Right lobe of liver (tissue), 4 donors: Measurements from ENCODE around the gene ST8SIA4.

ENCODE experiments used
- CTCF ChIP-seq, 4 donors: fragments of 200-600 bp in 3 of 4; fragments of 450-650 bp in 1 of 4; IDR thresholded peaks; one replicate each; pipeline versions ENCODE4 v1.5.1 to v1.8.0; 2016 to 2022; ENCODE audit warnings: antibody characterized with exemption in 4 of 4, mild to moderate bottlenecking in 2 of 4
- POLR2A ChIP-seq: fragments of 450-650 bp; IDR thresholded peaks from one replicate; pipeline ENCODE4 v1.6.1; 2017; ENCODE audit warnings: antibody characterized with exemption, mild to moderate bottlenecking
- donor health status: DM: no; HTN: no; CAD: no.
- donor health status: DM: no; HTN: no; CAD: no.
- donor health status: DM: no; HTN: yes; CAD: no.

- TF ChIP-seq CTCF (IDR thresholded peaks at IDR 0.05) (no peak), POLR2A (no peak)
Measured at GRCh38 chr5:100762995-100763394, 140.1 kb downstream of the ST8SIA4 start.
